Prostate gland (tissue), 2 donors: Measurements from ENCODE around the gene EIF6. TPM values are rescaled to one million over a fixed set of nuclear protein-coding genes. Genes with fewer than 3 reads are reported as not detected.

Source experiments
- DNase-seq: peaks from one replicate; pipeline ENCODE4 v3.0.0-alpha.2; 2019; ENCODE audit warnings: low spot score
- H3K27ac ChIP-seq, 2 donors: fragments of 200-600 bp; sonication (generic); 2 replicates each; pipeline ENCODE4 v1.5.1; 2017 to 2019
- H3K27me3 ChIP-seq: fragments of 200-600 bp; sonication (generic); replicated peaks from 2 replicates; pipeline ENCODE4 v1.5.1; 2019; ENCODE audit not compliant: insufficient read depth
- H3K36me3 ChIP-seq, 2 donors: fragments of 200-600 bp; sonication (generic); 1 replicate in 1 of 2; 2 replicates in 1 of 2; pipeline versions ENCODE4 v1.5.1 to v1.8.1; 2017 to 2019
- H3K4me1 ChIP-seq: fragments of 200-600 bp; sonication (generic); replicated peaks from 2 replicates; pipeline ENCODE4 v1.5.1; 2019
- H3K4me3 ChIP-seq, 2 donors: fragments of 200-600 bp; sonication (generic); 2 replicates each; pipeline ENCODE4 v1.5.1; 2017 to 2019
- H3K9me3 ChIP-seq: fragments of 200-600 bp; sonication (generic); 2 replicates; pipeline ENCODE4 v1.5.1; 2017
- CTCF ChIP-seq, 4 experiments: fragments of 200-600 bp in 2 of 4; fragments of 450-650 bp in 2 of 4; sonication (generic) in 2 of 4; IDR thresholded peaks; 1 replicate in 3 of 4; 2 replicates in 1 of 4; pipeline ENCODE4 v1.5.1; 2016 to 2019; ENCODE audit warnings: antibody characterized with exemption in 4 of 4, mild to moderate bottlenecking in 2 of 4, moderate library complexity in 2 of 4
- POLR2A ChIP-seq: fragments of 450-650 bp; IDR thresholded peaks from one replicate; pipeline ENCODE4 v1.6.1; 2016; ENCODE audit warnings: antibody characterized with exemption, mild to moderate bottlenecking
- POLR2AphosphoS5 ChIP-seq: sonication (generic); formaldehyde crosslinking; IDR thresholded peaks from one replicate; pipeline ENCODE4 v1.6.1; 2017; ENCODE audit warnings: antibody characterized with exemption
- WGBS: methylation state at CpG from one replicate; pipeline ENCODE4 v1.1.5; 2018; 5-methylcytosine and 5-hydroxymethylcytosine counted together
- intact Hi-C: fragments of 100-400 bp; cut with DNase I; formaldehyde crosslinking; loops from one replicate; pipeline ENCODE4 v1.14.2; 2022
- total RNA-seq, 2 donors: library from RNA; depleted of rRNA; stranded (reverse); fragments of >200 nt; gene quantifications; one replicate each; pipeline ENCODE4 v1.1.0, GENCODE V29; 2016

The EIF6 gene
- total RNA-seq, 2 donors from 2014 or later: 78.2 to 93.9 TPM

GRCh38 chr20:35281506-35282101 lies 3.0 kb downstream of the EIF6 start:
- H3K27ac ChIP-seq: no peak overlapping the region
- no peak for TF ChIP-seq CTCF (IDR thresholded peaks at IDR 0.05)
- no peak for TF ChIP-seq POLR2AphosphoS5
- no peak for TF ChIP-seq POLR2A
- no peak for DNase-seq
- H3K4me1 ChIP-seq: peaks cover 11% of the 10 kb centered on the region
- intact Hi-C loops: no loop called here
- WGBS: 96% methylated on average over 10 of the region's 10 CpGs
- no peaks in the 10 kb centered on the region for H3K9me3 ChIP-seq
- H3K4me3 ChIP-seq: no peak overlapping the region
- H3K36me3 ChIP-seq: no peaks in the 10 kb centered on the region
- H3K27me3 ChIP-seq: no peaks in the 10 kb centered on the region

GRCh38 chr20:35280523-35280922 lies 4.0 kb downstream of the EIF6 start:
- WGBS: 91% methylated on average over 6 of the region's 6 CpGs
- DNase-seq: no peak
- intact Hi-C loops: no loop called here
- H3K27ac ChIP-seq: no peak overlapping the region
- no peaks in the 10 kb centered on the region for H3K36me3 ChIP-seq
- peaks cover 17% of the 10 kb centered on the region for H3K4me1 ChIP-seq
- no peaks in the 10 kb centered on the region for H3K9me3 ChIP-seq
- no peaks in the 10 kb centered on the region for H3K27me3 ChIP-seq
- TF ChIP-seq POLR2AphosphoS5 (no peak), POLR2A (no peak)
- no peak overlapping the region for H3K4me3 ChIP-seq

DNA sequence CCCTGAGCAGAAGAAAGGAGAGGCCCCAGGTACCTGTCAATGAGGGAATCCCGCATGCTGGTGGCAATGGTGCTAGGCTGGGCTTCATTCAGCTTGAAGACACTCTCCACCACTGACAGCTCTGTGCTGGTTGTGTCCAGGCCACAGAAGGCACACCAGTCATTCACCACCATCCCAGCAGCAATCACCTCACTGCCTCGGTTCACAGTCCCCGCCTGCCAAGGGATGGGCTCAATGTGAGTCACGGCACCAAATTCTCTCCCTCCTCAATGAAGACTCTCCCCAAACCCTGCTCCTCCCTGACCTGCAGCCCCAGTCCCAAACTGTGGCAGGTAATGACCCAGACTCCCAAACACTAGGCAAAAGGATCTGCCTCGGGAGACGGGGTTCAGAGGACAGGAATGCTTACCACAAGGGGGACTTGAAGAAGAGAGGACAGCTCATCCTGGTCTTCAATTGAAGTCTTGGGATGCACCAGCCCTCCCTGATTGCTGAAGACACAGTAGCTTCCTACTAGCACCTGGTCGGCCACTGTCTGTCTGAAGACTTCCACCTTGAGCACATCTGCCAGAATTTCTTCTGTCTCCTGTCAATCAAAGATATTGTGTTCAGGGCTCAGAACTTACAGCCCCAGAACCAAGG lies 4.9 kb downstream of the EIF6 start:
- intact Hi-C loops: loop anchor here (5.0 kb wide), 1 partner anchor 402 kb away; the partner anchor contains the start of gene ACSS2
- H3K27ac ChIP-seq: peak overlapping the region in 1 of 2 donors; percentile 95

GRCh38 chr20:35279040-35279439 lies 5.5 kb downstream of the EIF6 start:
- no peaks in the 10 kb centered on the region for H3K27me3 ChIP-seq
- DNase-seq: peak; percentile 57
- no peaks in the 10 kb centered on the region for H3K36me3 ChIP-seq
- 47% methylated on average over 5 of the region's 5 CpGs for WGBS
- no peak overlapping the region for H3K4me3 ChIP-seq
- intact Hi-C loops: loop anchor here (5.0 kb wide), 1 partner anchor 402 kb away; the partner anchor contains the start of gene ACSS2
- peak overlapping the region; percentile 92 to 95 for H3K27ac ChIP-seq
- H3K4me1 ChIP-seq: peaks cover 17% of the 10 kb centered on the region
- H3K9me3 ChIP-seq: no peaks in the 10 kb centered on the region
- TF ChIP-seq CTCF (IDR thresholded peaks at IDR 0.05): no peak
- peak; percentile 22 for TF ChIP-seq POLR2AphosphoS5
- TF ChIP-seq POLR2A: no peak

More for the DNA sequence above, 4.9 kb downstream of the EIF6 start:
- DNase-seq: no peak
- Histone ChIP-seq H3K9me3 (no peaks in the 10 kb centered on the region), H3K4me3 (no peak overlapping the region), H3K36me3 (no peaks in the 10 kb centered on the region), H3K4me1 (peaks cover 17% of the 10 kb centered on the region), H3K27me3 (no peaks in the 10 kb centered on the region)
- TF ChIP-seq POLR2A (no peak), POLR2AphosphoS5 (no peak), CTCF (IDR thresholded peaks at IDR 0.05) (no peak)
- 95% methylated on average over 5 of the region's 7 CpGs for WGBS

DNA sequence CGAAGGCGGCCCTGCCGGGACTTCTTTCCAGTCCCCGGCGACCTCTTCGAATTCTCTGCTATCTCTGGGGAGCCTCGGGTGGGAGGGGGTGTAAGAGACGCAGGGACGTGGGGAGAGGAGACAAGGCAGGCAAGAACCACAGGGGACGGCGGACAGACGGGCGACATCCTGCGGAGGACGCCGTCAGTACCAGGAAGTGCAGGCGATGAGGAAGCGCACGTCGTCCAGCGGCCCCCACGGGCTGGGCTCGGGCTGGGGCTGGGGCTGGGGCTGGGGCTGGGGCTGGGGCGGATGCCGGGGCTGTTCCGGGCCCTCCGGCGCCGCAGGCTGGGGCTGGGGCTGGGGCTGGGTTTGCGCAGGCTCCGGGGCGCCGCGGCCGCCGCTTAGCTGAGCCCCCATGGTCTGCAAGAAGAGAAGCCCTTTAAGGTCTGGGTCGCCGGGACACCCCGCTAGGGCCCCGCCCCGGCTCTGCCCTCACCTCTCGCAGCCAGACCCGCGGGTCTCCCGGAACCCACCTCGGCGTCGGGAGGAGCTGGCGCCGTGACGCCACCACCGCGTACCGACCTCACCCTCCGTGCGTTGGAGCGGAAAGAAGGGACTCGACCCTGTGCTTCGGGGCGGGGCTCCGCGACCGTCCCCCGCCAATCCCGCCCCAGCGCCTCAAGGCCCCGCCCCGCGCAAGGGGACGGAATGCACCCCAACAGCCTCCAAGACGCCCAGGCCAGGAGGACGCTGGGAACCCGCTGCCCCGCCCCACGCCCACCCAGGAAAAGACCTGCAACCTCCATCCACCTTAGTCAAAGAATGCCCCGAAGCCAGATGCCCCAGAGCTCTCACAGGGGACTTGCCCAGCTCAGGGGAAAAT lies 6.8 kb downstream of the EIF6 start, which contains the start of gene MMP24OS:
Gene MMP24OS (minus strand): TSS at position 592 of the 865 bp plus-strand sequence. CDS start 193 bp downstream, at position 399.
- Histone ChIP-seq H3K9me3 (no peaks in the 10 kb centered on the region), H3K4me3 (peak within 1 kb of the TSS; percentile 72 to 91), H3K4me1 (peaks cover 17% of the 10 kb centered on the region), H3K36me3 (no peaks in the 10 kb centered on the region), H3K27me3 (no peaks in the 10 kb centered on the region), H3K27ac (peak within 1 kb of the TSS; percentile 92 to 95)
- under 1% methylated on average over 56 of the region's 76 CpGs for WGBS
- intact Hi-C loops: loop anchor here (5.0 kb wide), 1 partner anchor 400 kb away; the partner anchor contains the start of gene ACSS2
- DNase-seq: peak; percentile 87
- TF ChIP-seq POLR2A (peak; percentile 92), POLR2AphosphoS5 (peak; percentile 93), CTCF (IDR thresholded peaks at IDR 0.05) (peak in 3 of 4 experiments; percentile 8 to 35 (median 14))
